K562 (cell line): ENCODE results near the gene GNAT2. TPM values are rescaled to one million over a fixed set of nuclear protein-coding genes. Genes with fewer than 3 reads are reported as not detected.

ENCODE experiments used
- ATAC-seq: fragments of 200-7000 bp; cut with Tn5 transposase; 3 replicates; pipeline ENCODE4 v1.9.1; 2020; ENCODE audit warnings: moderate library complexity
- BruUV-seq: library from RNA; stranded (reverse); fragments of 400-500 nt; replicated peaks from 2 replicates; lab custom pipeline; 2021; lab: Mats Ljungman, UMichigan
- CTCF ChIA-PET: fragments of 300-600 bp; formaldehyde crosslinking; extraction: SDS; loops from one replicate; lab custom pipeline; 2021; ENCODE audit warnings: low intra/inter-chr PET ratio; lab: Yijun Ruan, JAX
- POLR2A ChIA-PET: fragments of 300-600, 350-650 bp; sonication (Branson Sonifier 250); formaldehyde crosslinking; extraction: SDS; loops from one replicate; lab custom pipeline; 2021; ENCODE audit warnings: antibody characterized with exemption, inconsistent platforms; lab: Yijun Ruan, JAX
- DNase-seq, 4 experiments: peaks; one replicate each; pipeline versions ENCODE4 v3.0.0 to v3.0.0-alpha.2; 2011 to 2018; ENCODE audit warnings: low spot score in 3 of 4, mixed read lengths in 3 of 4; ENCODE audit errors: extremely low read depth in 1 of 4
- FAIRE-seq: peaks from 2 replicates; lab custom pipeline; 2011; peaks lifted over from hg19 to GRCh38; lab: Jason Lieb, UNC
- H2AFZ ChIP-seq: 2 replicates; pipeline ENCODE4 v1.6.0; 2011; ENCODE audit warnings: low read depth, low read length, control low read depth, inconsistent platforms
- H3K27ac ChIP-seq: fragments of 200-600 bp; 3 replicates; pipeline ENCODE4 v1.8.0; 2011; ENCODE audit warnings: low read depth, mild to moderate bottlenecking, control low read depth, inconsistent platforms, low read length, moderate library complexity, mixed read lengths; ENCODE audit errors: extremely low read depth
- H3K27me3 ChIP-seq, 2 experiments: fragments of 300-600 bp in 1 of 2; 2 replicates in 1 of 2; 3 replicates in 1 of 2; pipeline versions ENCODE4 v1.6.0 to v1.8.0; 2011; ENCODE audit warnings: inconsistent platforms in 2 of 2, low read length in 2 of 2, mild to moderate bottlenecking in 1 of 2, mixed read lengths in 1 of 2, moderate library complexity in 1 of 2; ENCODE audit not compliant: control insufficient read depth in 2 of 2, insufficient read depth in 2 of 2
- H3K36me3 ChIP-seq: fragments of 300-600 bp; 3 replicates; pipeline ENCODE4 v1.8.0; 2011; ENCODE audit warnings: mild to moderate bottlenecking, low read length, inconsistent platforms; ENCODE audit not compliant: control insufficient read depth, insufficient read depth
- H3K4me1 ChIP-seq, 2 experiments: fragments of 200-600 bp in 1 of 2; replicated peaks in 1 of 2; 2 replicates in 1 of 2; 3 replicates in 1 of 2; pipeline versions ENCODE4 v1.5.1 to v1.8.0; 2011; ENCODE audit warnings: inconsistent platforms in 2 of 2, low read length in 2 of 2, mild to moderate bottlenecking in 1 of 2, mixed read lengths in 1 of 2, moderate library complexity in 1 of 2; ENCODE audit not compliant: control insufficient read depth in 2 of 2, insufficient read depth in 2 of 2
- H3K4me2 ChIP-seq: 2 replicates; pipeline ENCODE4 v1.6.1; 2011; ENCODE audit warnings: low read length, control low read depth, inconsistent platforms, mixed read lengths; ENCODE audit not compliant: insufficient read depth
- H3K4me3 ChIP-seq: fragments of 200-600 bp; sonication (generic), shearing (Covaris generic); 2 replicates; pipeline ENCODE4 v1.5.1; 2016; ENCODE audit warnings: control low read depth, inconsistent platforms
- H3K79me2 ChIP-seq: fragments of 200-600 bp; 3 replicates; pipeline ENCODE4 v1.8.0; 2011; ENCODE audit warnings: low read length, inconsistent platforms; ENCODE audit not compliant: control insufficient read depth, insufficient read depth
- H3K9ac ChIP-seq, 2 experiments: 2 replicates each; pipeline versions ENCODE4 v1.6.0 to v1.6.1; 2011; ENCODE audit warnings: low read depth in 2 of 2, low read length in 2 of 2, control low read depth in 1 of 2, inconsistent platforms in 1 of 2, mild to moderate bottlenecking in 1 of 2, mixed read lengths in 1 of 2; ENCODE audit not compliant: insufficient read depth in 1 of 2
- H3K9me1 ChIP-seq: one replicate; pipeline ENCODE4 v1.6.0; 2011; ENCODE audit warnings: inconsistent platforms, mild to moderate bottlenecking, low read length, moderate library complexity; ENCODE audit not compliant: control insufficient read depth, insufficient read depth
- H3K9me3 ChIP-seq: replicated peaks from 2 replicates; pipeline ENCODE4 v1.5.1; 2011; ENCODE audit warnings: low read depth, low read length, inconsistent platforms; ENCODE audit not compliant: control insufficient read depth, insufficient read depth
- H4K20me1 ChIP-seq: replicated peaks from 2 replicates; pipeline ENCODE4 v1.6.1; 2011; ENCODE audit warnings: low read length, inconsistent platforms, mixed read lengths; ENCODE audit not compliant: control insufficient read depth, insufficient read depth
- E2F4 ChIP-seq: sonication (generic); formaldehyde crosslinking; IDR thresholded peaks from 2 replicates; pipeline ENCODE4 v1.8.0; 2022; ENCODE audit warnings: mild to moderate bottlenecking, low read depth, missing genetic modification reagents
- ELF1 ChIP-seq: fragments of 200-800 bp; sonication (Bioruptor generic); IDR thresholded peaks from 2 replicates; pipeline ENCODE4 v1.6.1; 2016; ENCODE audit warnings: missing genetic modification characterization, missing compliant biosample characterization
- GTF2F1 ChIP-seq: IDR thresholded peaks from 2 replicates; pipeline ENCODE4 v1.6.1; 2011; ENCODE audit warnings: low read depth, low read length, improper control_type of control experiment
- POLR2AphosphoS2 ChIP-seq: IDR thresholded peaks from 2 replicates; pipeline ENCODE4 v1.6.1; 2012; ENCODE audit warnings: low read length, improper control_type of control experiment
- PTBP1 ChIP-seq: fragments of 200-400 bp; formaldehyde crosslinking; IDR thresholded peaks from 2 replicates; pipeline ENCODE4 v1.6.1; 2017; ENCODE audit warnings: low read depth, low read length
- SP1 ChIP-seq: sonication (generic); formaldehyde crosslinking; IDR thresholded peaks from 2 replicates; pipeline ENCODE4 v1.8.1; 2022; ENCODE audit warnings: mild to moderate bottlenecking, missing genetic modification reagents
- ZBED1 ChIP-seq: IDR thresholded peaks from 2 replicates; pipeline ENCODE4 v1.6.1; 2014
- ZC3H11A ChIP-seq: IDR thresholded peaks from 2 replicates; pipeline ENCODE4 v1.6.1; 2012; ENCODE audit warnings: low read depth, low read length, improper control_type of control experiment
- ZNF696 ChIP-seq: fragments of 250-450 bp; sonication (Bioruptor Pico); conservative IDR thresholded peaks from 2 replicates; pipeline ENCODE4 v1.4.0; 2020; ENCODE audit warnings: mild to moderate bottlenecking, moderate library complexity
- ZNF76 ChIP-seq: fragments of 250-450 bp; sonication (Bioruptor Pico); IDR thresholded peaks from 2 replicates; pipeline ENCODE4 v1.4.0; 2020; ENCODE audit warnings: mild to moderate bottlenecking, moderate library complexity, borderline replicate concordance
- WGBS: fragments of 100-300 bp; shearing (Covaris generic); methylation state at CpG from one replicate; pipeline ENCODE4 v1.1.6; 2016; ENCODE audit warnings: low coverage, mixed read lengths; ENCODE audit not compliant: insufficient coverage; ENCODE audit errors: missing lambda C conversion rate; 5-methylcytosine and 5-hydroxymethylcytosine counted together
- in situ Hi-C: fragments of 300-500 bp; cut with MboI; formaldehyde crosslinking; loops from 4 replicates; pipeline ENCODE4 v1.15.0; 2018; ENCODE audit warnings: inconsistent platforms, mixed read lengths
- intact Hi-C: fragments of 100-400 bp; cut with micrococcal nuclease; formaldehyde crosslinking; loops from 2 replicates; pipeline ENCODE4 v1.14.2; 2022
- polyA plus RNA-seq, 8 experiments: library from polyadenylated mRNA; depleted of rRNA in 4 of 8; stranded (reverse) in 5 of 8; unstranded in 3 of 8; fragments of >200 nt; fragmentation: Nextera tagmentation in 2 of 8; fragmentation: Illumina TruSeq in 1 of 8; extraction: Ambion mirVana in 2 of 8; extraction: Trizol in 1 of 8; gene quantifications; 2 replicates each; pipeline versions ENCODE4 v1.2.1 to v1.2.3, GENCODE V29; 2011 to 2014; ENCODE audit warnings: inconsistent platforms in 1 of 8, missing spikeins in 1 of 8
- total RNA-seq, 7 experiments: library from RNA; depleted of rRNA in 6 of 7; stranded (reverse); fragments of >200 nt in 6 of 7; fragmentation: Illumina TruSeq in 2 of 7; extraction: Trizol in 2 of 7; gene quantifications; 2 replicates each; pipeline versions ENCODE4 v1.2.1 to v1.2.3, GENCODE V29; 2011 to 2021; ENCODE audit warnings: low replicate concordance in 1 of 7

GNAT2 gene
- total and polyA plus RNA-seq, 9 of the 15 experiments (the other 6 are each of a cell fraction or from before 2014, with no cell fraction given) = 0.06 to 0.52 (median 0.24) TPM; not detected in 1

GRCh38 chr1:109586055-109586454 lies 33.4 kb downstream of the GNAT2 start:
- ChIA-PET CTCF (no interaction called here), POLR2A (no interaction called here)
- Histone ChIP-seq H4K20me1 (no peaks in the 10 kb centered on the region), H3K27ac (no peak overlapping the region), H3K27me3 (no peaks in the 10 kb centered on the region), H3K9me3 (no peaks in the 10 kb centered on the region), H3K9ac (no peak overlapping the region), H3K4me1 (no peaks in the 10 kb centered on the region), H3K36me3 (peaks cover 84% of the 10 kb centered on the region), H3K79me2 (no peaks in the 10 kb centered on the region), H2AFZ (no peak overlapping the region), H3K4me2 (no peak overlapping the region), H3K4me3 (no peak overlapping the region), H3K9me1 (no peaks in the 10 kb centered on the region)
- 79% methylated on average over 3 of the region's 3 CpGs for WGBS
- in situ Hi-C loops = no loop called here
- DNase-seq (no peak), FAIRE-seq (no peak), ATAC-seq (no peak)
- TF ChIP-seq ZC3H11A (no peak), ZBED1 (no peak), GTF2F1 (no peak), ZNF696 (CRISPR knock-in tag) (no peak), SP1 (no peak), ELF1 (no peak), POLR2AphosphoS2 (no peak), PTBP1 (no peak), E2F4 (CRISPR knock-in tag) (no peak), ZNF76 (CRISPR knock-in tag) (no peak)
- no TSS peak for BruUV-seq
- intact Hi-C loops = no loop called here
